Measurements from ENCODE around the gene WFS1. TPM values are rescaled to one million over a fixed set of nuclear protein-coding genes. Genes with fewer than 3 reads are reported as not detected.

The WFS1 gene
- total RNA-seq, 1 experiment from 2014 or later = 21.5 TPM

DNA sequence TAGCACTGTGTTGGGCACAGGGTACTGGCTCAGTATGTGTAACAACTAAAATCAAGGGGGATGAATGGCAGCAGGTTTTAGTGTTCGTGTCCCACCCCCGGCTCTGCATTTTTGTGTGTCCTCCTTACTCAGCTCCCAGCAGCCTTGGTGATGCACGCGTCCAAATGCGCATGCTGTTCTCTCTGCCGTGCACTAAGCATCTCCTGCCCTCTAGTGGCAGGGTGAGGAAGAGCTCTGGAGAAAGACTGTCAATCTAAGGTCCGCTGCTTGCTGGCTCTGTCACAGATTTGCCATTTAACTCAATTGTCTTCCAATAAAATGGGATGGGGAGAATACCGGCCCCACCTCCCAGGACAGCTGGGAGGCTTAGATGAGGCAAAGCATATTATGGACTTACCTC, 61.4 kb downstream of the WFS1 start (continued):
- TF ChIP-seq, protein P1, sequence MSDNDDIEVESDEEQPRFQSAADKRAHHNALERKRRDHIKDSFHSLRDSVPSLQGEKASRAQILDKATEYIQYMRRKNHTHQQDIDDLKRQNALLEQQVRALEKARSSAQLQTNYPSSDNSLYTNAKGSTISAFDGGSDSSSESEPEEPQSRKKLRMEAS (IDR thresholded peaks at IDR 0.05) = no peak
- TF ChIP-seq SRF (IDR thresholded peaks at IDR 0.05; ENCODE audit: low read depth) = no peak

DNA sequence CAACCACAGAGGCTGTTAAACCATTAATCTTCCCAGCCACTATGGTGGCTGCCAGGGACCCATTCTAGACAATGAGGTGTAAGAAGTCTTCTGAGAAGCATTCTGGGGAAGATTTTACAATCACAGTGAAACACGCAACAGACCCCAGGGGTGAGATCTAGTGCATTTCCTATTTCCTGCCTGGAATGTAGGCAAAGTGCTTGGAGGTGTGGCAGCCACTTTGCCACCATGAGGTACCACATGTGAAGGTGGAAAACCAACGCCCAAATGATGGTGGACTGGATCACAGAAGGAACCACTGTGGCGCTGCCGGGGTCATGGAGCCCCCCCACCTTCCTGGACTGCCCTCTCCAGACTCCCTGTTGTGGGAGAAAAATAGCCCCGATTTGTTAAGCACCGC, 61.8 kb downstream of the WFS1 start:
- no peaks in the 10 kb centered on the region for H3K27me3 ChIP-seq (ENCODE audit: insufficient read depth, low read length)
- no peaks in the 10 kb centered on the region; a peak in 1 of 4 replicates for H3K4me1 ChIP-seq (ENCODE audit: control insufficient read depth in 1 of 2, insufficient read depth in 2 of 2, low read length in 2 of 2)
- ATAC-seq = no peak
- no peak overlapping the region for H3K4me3 ChIP-seq (replicated peaks in 1 of 2; ENCODE audit: low read depth in 1 of 2, low read length in 2 of 2)
- H3K4me2 ChIP-seq (ENCODE audit: low read length) = no peak overlapping the region
- no peaks in the 10 kb centered on the region for H3K79me2 ChIP-seq (ENCODE audit: insufficient read depth, low read length)
- intact Hi-C loops (cut with micrococcal nuclease) = loop anchor here (1.0 to 10.0 kb wide), 3 partner anchors 81 to 353 kb away; no protein-coding TSS in a partner anchor
- CTCF ChIA-PET = interaction anchor here (0.7 to 12.2 kb wide), 20 partner anchors 10 to 378 kb away, joined by 3 to 201 read pairs (median 4); partner anchors contain the start of genes MRFAP1L1 and WFS1
- H2AFZ ChIP-seq (ENCODE audit: low read depth, low read length, poor library complexity, severe bottlenecking) = no peak overlapping the region
- H4K20me1 ChIP-seq (ENCODE audit: insufficient read depth) = no peaks in the 10 kb centered on the region
- no peaks in the 10 kb centered on the region for H3K36me3 ChIP-seq (ENCODE audit: control insufficient read depth in 1 of 2, insufficient read depth in 2 of 2, low read length in 2 of 2)
- H3K9ac ChIP-seq (ENCODE audit: low read length) = no peak overlapping the region
- H3K9me3 ChIP-seq (ENCODE audit: control insufficient read depth in 1 of 2, insufficient read depth in 1 of 2, low read depth in 1 of 2, low read length in 2 of 2) = no peaks in the 10 kb centered on the region
- H3K27ac ChIP-seq (ENCODE audit: low read depth, low read length) = no peak overlapping the region
- no peak for DNase-seq (ENCODE audit: low read depth, low spot score)
- RAD21 ChIA-PET (ENCODE audit: low non-redundant PET in 1 of 2, low total read pairs in 2 of 2, uncharacterized antibody in 2 of 2, unreplicated experiment in 2 of 2) = interaction anchor here (1.4 to 1.9 kb wide), 2 partner anchors 67 to 81 kb away, joined by 6 read pairs; no protein-coding TSS in a partner anchor
- no TSS peak for BruUV-seq (replicated peaks)
- POLR2A ChIA-PET = interaction anchor here (1.5 kb wide), 1 partner anchor 342 kb away, joined by 3 read pairs; a partner anchor contains a TSS
- H3K9me2 ChIP-seq (ENCODE audit: insufficient read depth) = no peaks in the 10 kb centered on the region
- TF ChIP-seq EZH2phosphoT487 (IDR thresholded peaks at IDR 0.05; ENCODE audit: borderline replicate concordance) (no peak), SP1 (IDR thresholded peaks at IDR 0.05; ENCODE audit: low read depth) (no peak), FOSL1 (IDR thresholded peaks at IDR 0.05; ENCODE audit: low read depth) (no peak), CEBPB (IDR thresholded peaks at IDR 0.05; ENCODE audit: low read depth) (no peak), SRF (IDR thresholded peaks at IDR 0.05; ENCODE audit: low read depth) (no peak), ZFX (IDR thresholded peaks at IDR 0.05) (no peak), ELF1 (IDR thresholded peaks at IDR 0.05; ENCODE audit: borderline replicate concordance, low read depth) (no peak), ZNF274 (IDR thresholded peaks at IDR 0.05; ENCODE audit: low read depth, low read length) (no peak), EGR1 (IDR thresholded peaks at IDR 0.05; ENCODE audit: low read depth) (no peak), TCF7L2 (IDR thresholded peaks at IDR 0.05; ENCODE audit: borderline replicate concordance, extremely low read depth, insufficient read depth, insufficient read length) (no peak), EZH2 (IDR thresholded peaks at IDR 0.05) (no peak), CBX3 (IDR thresholded peaks at IDR 0.05; ENCODE audit: low read depth) (no peak)
- TF ChIP-seq, protein P2, sequence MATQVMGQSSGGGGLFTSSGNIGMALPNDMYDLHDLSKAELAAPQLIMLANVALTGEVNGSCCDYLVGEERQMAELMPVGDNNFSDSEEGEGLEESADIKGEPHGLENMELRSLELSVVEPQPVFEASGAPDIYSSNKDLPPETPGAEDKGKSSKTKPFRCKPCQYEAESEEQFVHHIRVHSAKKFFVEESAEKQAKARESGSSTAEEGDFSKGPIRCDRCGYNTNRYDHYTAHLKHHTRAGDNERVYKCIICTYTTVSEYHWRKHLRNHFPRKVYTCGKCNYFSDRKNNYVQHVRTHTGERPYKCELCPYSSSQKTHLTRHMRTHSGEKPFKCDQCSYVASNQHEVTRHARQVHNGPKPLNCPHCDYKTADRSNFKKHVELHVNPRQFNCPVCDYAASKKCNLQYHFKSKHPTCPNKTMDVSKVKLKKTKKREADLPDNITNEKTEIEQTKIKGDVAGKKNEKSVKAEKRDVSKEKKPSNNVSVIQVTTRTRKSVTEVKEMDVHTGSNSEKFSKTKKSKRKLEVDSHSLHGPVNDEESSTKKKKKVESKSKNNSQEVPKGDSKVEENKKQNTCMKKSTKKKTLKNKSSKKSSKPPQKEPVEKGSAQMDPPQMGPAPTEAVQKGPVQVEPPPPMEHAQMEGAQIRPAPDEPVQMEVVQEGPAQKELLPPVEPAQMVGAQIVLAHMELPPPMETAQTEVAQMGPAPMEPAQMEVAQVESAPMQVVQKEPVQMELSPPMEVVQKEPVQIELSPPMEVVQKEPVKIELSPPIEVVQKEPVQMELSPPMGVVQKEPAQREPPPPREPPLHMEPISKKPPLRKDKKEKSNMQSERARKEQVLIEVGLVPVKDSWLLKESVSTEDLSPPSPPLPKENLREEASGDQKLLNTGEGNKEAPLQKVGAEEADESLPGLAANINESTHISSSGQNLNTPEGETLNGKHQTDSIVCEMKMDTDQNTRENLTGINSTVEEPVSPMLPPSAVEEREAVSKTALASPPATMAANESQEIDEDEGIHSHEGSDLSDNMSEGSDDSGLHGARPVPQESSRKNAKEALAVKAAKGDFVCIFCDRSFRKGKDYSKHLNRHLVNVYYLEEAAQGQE (IDR thresholded peaks at IDR 0.05; ENCODE audit: low read depth) = no peak
- TF ChIP-seq, protein P3, sequence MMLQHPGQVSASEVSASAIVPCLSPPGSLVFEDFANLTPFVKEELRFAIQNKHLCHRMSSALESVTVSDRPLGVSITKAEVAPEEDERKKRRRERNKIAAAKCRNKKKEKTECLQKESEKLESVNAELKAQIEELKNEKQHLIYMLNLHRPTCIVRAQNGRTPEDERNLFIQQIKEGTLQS (IDR thresholded peaks at IDR 0.05) = no peak
- TF ChIP-seq, protein P4, sequence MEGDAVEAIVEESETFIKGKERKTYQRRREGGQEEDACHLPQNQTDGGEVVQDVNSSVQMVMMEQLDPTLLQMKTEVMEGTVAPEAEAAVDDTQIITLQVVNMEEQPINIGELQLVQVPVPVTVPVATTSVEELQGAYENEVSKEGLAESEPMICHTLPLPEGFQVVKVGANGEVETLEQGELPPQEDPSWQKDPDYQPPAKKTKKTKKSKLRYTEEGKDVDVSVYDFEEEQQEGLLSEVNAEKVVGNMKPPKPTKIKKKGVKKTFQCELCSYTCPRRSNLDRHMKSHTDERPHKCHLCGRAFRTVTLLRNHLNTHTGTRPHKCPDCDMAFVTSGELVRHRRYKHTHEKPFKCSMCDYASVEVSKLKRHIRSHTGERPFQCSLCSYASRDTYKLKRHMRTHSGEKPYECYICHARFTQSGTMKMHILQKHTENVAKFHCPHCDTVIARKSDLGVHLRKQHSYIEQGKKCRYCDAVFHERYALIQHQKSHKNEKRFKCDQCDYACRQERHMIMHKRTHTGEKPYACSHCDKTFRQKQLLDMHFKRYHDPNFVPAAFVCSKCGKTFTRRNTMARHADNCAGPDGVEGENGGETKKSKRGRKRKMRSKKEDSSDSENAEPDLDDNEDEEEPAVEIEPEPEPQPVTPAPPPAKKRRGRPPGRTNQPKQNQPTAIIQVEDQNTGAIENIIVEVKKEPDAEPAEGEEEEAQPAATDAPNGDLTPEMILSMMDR (IDR thresholded peaks at IDR 0.05 in 2 of 3, conservative IDR thresholded peaks at IDR 0.05 in 1 of 3; ENCODE audit: borderline replicate concordance in 1 of 3, insufficient read depth in 1 of 3, low read depth in 2 of 3, low read length in 2 of 3) = no peak

Measured in HCT116 (cell line).